ENCODE data around the gene TOB1.
A peak's percentile ranks its signal among the peaks of the same experiment; 100 is the strongest.
"Not testable (repeated sequence)": the region's sequence is repeated elsewhere in the genome, so short reads cannot be mapped to it uniquely, and the experiment has no call there.

The TOB1 gene

DNA sequence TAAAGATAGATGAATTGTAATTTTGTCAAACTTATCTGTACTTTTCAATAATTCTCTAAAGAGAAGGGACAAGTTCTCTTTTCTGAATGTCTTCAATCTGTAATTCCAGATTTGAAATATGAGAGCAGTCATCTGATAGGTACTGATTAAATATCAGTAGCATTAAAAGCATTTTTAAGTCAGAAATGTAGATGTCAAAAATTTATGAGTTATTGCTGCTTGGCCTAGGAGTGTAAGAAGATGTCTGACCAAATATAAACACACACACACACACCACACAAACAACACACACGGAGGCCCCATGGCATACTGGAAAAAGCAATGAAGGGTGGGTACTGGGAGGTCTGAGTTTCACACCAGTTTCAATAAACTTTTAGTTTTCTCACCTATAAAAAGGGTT, 2.4 kb upstream of the TOB1 start:
- DNase-seq (ENCODE audit: low read depth), result no peak

DNA sequence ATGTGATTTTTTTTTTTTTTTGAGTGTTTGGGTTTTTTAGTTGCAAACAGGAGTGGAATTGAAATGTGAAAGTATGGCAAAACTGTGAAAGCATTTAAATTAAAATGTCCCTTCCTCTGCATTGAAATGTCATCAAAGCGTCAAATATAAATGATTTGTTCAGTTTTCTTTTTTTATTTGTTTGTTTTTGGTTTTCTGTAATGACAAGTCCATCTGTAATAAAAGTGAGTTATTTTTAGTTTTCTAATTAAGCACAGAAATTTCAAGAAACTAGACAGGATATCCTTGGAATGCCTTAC, 1.9 kb upstream of the TOB1 start:
- no peak for DNase-seq (ENCODE audit: low read depth)

DNA sequence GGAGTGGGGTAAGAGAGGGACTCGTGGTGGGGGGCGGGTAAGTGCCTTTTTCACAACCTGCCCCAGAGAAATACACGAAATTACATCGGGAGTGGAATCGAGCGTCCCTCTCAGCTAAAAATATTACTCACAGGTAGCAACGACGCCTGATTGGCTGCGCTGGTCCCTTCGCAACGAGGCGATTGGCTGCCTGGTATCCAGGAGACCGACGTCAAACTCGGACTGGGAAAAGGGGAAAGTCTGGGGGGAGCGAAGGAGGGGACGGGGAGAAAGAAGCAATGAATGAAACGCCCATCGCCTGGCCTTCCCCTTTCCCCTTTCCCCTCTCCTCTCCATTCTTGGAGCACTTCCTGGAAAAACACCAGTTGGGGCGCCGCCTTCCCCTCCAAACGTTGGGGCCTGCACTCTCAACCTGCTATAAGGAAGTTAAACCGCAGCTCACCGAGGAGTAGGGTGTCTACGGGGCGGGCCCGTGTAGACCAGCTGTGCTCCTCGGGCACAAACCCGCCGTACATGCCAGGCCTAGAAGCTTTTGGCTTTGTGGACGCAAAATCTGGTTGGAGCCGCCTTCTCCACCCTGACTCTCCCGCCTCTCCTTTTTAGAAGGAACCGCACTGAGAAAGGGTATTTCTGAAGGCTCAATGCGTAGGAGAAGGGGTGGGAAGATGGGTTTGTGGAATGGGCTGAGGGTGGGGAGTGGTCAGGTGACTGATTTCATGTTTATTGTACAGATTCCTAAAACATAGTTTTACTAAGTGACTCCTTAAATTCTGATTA, 1.4 kb upstream of the TOB1 start:
- DNase-seq (ENCODE audit: low read depth), result peak; percentile 79

DNA sequence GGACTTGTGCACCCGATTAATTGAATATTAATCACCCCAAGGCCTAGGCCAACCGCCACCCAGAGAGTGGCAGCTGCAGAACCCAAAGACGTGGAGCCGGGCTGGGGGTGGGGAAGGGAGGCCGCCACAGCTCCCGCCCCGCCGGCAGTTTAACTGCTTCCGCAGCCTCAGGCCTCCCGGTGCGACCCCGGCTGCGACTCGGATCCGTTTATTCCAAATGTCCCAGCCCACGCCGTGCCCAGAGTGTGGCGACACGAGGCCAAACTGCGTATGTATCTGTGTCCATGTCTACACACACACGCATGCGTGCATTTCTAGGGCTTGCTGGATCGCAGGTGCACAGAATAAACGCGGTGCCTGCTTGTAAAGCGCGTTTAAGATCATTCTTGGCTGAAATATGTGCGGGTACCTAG, 802 bp upstream of the TOB1 start:
- no peak for DNase-seq (ENCODE audit: low read depth)

DNA sequence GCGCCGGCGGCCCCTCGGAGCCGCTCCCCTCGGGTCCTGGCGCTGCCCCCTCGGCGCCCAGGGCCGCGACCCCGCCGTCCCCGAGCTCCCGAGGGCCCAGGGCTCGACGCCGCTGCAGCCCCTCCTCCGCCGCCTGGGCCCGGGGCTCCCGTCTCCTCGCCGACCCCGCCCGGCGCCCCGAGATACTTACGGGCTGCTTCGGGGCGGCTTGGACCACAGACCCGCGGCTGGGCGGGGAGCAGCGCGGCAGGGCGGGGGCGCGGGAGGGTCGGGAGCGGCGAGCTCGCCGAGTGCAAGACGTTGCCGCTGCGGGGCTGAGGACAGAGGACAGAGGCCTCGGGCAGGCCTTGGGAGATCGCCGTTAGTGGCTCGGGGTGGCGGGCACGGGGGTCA, 290 bp downstream of the TOB1 start:
- DNase-seq (ENCODE audit: low read depth), result no peak

DNA sequence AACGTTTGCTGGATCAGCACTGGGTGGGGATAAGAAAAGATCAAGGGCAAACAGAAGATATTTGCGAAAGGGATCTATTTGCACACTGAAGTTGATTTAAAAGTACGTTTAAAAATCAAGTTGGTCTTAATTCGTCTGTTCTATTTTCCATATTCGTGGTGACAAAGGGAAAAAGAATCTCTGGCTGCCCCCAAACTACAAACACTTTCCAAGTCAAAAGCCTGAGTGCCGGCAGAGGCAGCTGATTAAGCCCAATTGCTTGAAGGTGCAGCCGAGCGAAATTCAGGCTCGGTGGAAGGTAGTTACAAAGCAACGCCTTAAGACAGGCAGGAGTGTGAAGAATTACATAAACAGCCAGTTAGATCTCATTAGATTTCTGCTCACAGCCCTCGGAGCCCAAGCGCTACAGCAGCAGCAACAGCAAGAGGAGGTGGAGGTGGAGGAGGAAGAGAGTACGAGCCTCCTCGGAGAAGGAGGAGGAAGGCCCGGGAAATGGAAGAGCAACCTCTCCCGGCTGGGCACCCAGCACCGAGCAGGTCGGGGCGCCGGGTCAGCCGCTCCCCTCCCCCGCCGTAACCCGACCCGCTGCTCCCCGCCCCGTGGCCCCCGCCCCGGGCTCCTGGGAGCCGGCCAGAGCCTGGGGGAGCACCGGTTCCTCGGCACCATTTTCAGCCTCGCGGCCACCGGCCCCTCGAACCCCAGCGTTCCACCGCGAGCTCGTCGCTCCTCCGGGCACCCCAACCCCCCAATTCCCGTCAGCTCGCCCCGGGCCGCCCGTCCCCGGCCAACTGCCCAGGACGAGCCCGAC, 890 bp downstream of the TOB1 start:
- no peak for DNase-seq (ENCODE audit: low read depth)

DNA sequence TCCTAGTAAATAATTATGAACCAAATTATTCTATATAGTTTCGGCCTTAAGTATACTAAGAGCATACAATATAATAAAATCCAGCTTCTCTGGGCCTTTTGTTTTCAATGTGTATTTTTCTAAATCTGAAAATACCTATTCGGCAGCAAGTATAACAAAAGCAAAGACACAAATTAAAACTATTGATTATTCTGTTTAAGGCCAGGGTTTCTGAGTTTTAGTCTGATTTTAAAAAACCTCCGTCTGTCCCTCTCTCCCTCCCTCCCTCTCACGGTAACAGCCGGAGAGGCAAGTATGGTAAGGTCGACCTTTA, 1.5 kb downstream of the TOB1 start:
- DNase-seq (ENCODE audit: low read depth), result no peak

DNA sequence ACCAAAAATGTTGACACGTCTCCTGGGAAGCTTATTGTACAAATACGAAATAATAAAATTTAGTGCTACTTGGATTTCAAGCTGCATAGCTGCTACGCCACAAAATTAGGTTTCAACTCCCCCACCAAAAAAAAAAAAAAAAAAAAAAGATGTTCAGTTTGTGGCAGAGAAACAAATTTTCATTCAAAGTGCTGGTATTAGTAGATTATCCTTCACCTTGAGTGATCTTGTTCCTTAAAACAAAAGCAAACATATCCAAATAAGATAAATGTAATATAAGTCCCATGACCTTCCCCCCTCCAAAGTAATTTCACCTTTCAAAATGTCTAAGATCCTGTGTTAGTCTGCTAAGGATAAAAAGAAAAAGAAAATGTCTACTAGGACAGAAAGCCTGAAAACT, 2.2 kb downstream of the TOB1 start:
- DNase-seq (ENCODE audit: low read depth), result no peak

DNA sequence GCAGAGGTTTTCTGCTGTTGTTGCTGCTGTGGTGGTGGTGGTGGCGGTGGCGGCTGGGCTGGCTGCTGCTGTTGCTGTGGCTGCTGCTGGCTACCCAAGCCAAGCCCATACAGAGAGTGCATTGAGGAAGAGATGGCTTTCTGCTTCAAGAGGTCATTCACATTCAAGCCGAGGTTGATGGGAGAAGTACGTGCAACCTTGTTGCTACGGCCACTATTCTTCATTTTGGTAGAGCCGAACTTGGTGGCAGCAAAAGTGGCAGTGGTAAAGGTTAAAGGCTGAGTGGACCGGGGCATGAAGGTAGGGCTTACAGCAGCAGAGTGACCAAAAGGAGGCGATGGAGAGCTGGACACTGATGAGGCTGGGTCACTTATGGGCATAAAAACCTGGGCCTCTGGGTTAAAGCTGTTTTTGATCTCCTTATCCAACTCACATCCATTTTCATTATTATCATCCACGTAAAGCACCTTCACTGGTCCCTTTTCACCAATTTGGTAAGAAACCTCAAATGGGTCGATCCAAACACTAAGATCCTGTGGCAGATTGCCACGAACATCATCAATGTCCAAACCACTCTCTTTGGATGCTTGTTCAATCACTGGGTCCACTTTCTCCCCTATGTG, 2.8 kb downstream of the TOB1 start:
- no peak for DNase-seq (ENCODE audit: low read depth)

DNA sequence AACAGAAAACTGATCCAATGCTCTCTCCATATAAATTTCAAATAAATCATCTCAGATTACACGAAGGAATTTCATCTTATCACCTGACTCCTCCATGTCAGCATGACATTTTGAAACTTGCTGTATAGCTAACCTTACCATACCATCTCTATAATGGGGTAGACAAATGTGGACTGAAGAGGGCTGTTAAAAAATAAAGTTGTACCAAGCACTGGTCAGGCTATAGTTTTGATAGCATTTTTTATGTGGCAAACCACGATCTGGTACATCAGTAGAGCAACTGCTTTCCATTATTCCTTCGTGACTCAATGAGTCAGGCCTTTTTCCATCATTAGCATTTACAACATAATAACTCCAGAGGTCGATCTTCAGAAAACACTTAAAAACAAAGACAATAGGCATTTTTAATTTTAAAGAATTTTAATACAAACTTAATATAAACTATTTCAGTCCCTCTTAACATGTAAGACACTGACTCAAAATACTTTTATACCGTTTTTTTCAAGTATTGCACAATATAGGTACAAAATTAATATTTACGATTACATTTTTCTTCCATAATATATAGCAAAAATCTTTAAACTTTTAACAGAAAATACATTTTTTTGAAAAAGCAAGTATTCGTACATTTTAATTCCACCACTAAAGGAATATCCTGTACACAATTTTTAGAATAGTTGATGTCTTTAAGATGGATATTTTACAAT, 4.2 kb downstream of the TOB1 start:
- no peak for DNase-seq (ENCODE audit: low read depth)

DNA sequence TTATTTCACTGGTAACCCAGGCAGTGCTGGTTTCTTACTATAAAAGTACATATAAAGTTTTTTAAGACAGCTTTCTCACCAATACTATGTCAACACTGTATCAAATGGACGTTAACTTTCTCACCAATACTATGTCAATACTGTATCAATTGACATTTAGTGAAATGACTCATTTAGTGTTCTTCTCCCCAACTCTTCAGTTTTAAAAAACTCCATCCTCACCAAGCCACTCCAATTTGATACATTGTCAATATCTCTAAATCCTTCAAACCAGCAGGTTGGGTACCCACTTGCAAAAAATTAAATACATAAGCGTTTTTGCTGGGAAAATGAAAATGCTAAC, 4.8 kb downstream of the TOB1 start:
- DNase-seq (ENCODE audit: low read depth), result no peak

DNA sequence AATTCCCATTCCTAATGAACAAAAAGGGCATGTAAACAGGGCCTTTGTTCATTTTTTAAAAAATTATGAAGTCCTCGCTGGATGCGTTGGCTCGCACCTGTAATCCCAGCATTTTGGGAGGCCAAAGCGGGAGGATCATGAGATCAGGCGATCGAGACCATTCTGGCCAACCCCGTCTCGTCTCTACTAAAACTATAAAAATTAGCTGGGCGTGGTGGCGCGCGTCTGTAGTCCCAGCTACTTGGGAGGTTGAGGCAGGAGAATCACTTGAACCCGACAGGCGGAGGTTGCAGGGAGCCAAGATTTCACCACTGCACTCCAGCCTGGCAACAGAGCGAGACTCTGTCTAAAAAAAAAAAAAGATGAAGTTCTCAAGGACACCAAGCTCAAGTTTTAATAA, 6.4 kb downstream of the TOB1 start:
- not testable (repeated sequence) for DNase-seq (ENCODE audit: low read depth)

DNA sequence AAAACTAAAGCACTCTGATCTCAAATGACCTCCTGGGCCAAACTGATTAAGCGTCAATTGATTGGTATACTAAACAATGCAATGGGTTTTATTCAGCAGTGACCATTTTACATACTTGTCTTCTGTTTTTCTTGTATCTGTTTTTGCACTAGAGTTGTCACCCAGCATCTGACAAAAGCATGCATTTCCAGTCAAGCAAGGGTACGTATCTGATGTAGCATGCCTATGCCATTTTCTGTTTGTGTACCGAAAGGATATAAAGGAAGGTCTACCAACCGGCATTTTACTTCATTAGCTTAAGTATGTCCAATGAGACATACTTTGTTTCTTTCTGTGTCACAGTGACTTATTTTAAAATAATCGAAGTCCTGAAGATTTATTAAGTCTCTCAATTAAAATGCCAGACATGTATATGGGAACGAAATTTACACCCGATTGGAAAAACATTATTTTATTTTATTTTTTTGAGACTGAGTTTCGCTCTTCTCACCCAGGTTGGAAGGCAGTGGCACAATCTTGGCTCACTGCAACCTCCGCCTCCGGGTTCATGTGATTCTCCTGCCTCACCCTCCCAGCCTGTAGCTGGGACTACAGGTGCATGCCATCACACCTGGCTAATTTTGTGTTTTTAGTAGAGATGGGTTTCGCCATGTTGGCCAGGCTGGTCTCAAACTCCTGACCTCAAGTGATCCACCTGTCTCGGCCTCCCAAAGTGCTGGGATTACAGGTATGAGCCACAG, 7.5 kb downstream of the TOB1 start:
- DNase-seq (ENCODE audit: low read depth), result no peak

DNA sequence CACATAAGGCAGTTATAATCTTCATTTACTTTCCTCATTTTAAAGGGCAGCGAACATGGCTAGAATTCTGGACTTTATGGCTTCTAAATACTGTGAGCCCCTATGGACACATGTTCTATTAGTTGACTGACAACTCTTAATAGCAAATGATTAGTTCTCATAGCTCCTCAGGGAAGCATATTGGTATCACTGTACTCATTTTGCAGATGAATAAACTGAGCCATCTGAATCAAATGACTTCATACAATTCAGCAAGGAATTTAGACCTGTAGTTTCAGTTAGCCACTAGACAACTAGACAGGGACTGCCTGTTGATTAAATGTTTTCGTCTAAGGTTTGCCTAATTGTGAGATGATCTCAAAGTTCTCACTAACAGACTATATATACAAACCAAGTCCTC, 9.7 kb downstream of the TOB1 start:
- DNase-seq (ENCODE audit: low read depth), result no peak

DNA sequence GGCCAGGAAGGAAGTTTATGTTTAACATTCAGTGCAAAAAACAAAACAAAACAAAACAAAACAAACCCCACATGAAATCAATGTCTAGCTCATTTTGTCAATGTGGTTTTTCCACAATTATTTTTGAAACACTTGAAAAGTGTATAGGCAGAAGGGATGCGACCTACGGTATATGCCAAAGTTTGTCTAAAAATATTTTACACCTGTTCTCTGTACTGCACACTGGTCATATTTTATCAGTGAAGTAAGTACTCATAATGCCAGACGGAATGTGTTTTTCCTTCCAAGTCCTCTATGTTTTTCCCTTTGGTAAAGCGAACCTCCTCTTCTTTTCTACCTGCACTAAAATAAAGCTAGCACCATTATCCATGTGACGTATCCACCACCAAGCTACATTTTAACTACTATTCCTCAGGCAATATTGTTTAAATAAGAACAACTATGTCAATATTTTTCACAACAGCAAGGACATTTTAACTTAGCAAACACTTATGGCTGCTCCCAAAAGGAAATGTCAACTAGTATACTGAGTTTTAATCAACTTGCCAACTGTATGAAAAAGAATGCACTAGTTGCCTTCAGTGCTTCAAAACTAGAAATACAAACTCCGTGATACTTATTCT, 10.3 kb downstream of the TOB1 start:
- no peak for DNase-seq (ENCODE audit: low read depth)

DNA sequence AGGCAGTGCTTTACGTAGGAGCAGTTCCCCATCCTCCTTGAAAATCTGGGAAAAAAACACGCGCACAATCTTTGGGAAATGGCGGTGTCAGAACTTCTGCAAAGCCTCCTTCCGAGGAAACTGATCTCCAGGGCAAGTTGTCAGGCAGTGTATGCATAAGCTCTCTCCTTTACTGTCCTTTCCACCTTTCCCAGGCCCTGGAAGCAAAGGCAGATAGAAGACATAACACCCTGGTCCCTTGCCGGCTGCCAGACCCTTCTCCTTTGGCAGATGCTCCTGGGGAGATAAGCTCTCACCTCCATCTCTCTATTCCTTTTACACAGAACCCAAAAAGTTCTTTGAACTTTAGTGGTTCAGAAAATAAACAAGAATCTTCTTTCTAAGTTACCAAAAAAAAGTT, 12.4 kb downstream of the TOB1 start:
- no peak for DNase-seq (ENCODE audit: low read depth)

DNA sequence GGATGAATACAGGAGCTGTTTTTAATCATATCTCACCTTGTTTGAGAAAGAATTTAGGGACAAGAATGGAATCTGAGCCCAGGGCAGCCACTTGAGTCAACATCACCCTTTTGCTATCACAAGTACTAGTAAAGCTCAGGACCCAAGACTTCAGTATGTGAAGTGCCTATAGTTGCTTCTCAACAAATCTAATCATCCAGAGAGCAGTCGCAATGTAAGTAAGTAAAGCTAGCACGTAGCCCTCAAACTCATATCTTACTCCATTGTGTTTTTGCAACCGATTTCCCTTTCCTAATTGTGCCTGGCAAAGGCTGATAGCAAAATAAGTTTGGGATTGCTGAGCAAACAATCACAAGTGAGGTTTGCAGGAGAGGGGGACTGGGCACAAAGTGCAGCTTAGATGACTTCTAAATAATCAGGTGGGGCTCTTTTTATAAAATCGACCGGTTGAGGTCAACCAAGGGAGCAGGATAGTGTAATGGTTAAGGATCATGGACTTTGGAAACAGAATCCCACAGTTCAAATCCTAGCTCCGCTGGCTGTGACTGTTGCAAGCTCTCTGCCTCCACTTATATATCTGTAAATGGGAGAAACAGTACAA, 13.0 kb downstream of the TOB1 start:
- DNase-seq (ENCODE audit: low read depth), result no peak

DNA sequence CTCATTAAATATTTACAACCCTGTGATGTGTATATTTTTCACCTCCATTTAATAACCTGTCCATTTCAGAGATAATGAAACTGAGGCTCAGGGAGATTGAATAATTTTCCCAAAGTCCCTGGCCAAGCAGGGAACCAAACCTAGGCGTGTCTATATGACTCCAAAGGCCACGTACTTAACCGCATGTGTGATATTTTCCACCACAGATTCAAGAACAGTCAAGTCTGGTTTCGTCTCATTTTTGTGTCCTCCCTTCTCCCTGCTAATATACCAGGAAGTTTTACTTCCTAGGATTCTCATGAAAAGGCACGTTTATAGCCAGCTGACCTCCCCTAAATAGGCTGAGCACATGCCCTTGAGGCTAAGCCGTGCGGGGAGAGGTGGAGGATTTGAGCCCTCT, 15.5 kb downstream of the TOB1 start:
- no peak for DNase-seq (ENCODE audit: low read depth)

DNA sequence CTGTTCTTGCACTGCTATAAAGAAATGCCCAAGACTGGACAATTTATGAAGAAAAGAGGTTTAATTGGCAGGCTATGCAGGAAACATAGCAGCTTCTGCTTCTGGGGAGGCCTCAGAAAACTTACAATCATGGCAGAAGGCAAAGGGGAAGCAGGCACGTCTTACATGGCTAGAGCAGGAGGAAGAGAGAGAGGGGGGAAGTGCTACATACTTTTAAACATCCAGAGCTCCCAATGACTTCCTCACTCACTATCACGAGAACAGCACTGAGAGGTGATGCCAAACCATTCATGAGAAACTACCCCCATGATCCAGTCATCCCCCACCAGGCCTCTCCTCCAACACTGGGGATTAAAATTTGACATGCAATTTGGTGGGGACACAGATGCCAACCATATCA, 17.4 kb downstream of the TOB1 start:
- no peak for DNase-seq (ENCODE audit: low read depth)

DNA sequence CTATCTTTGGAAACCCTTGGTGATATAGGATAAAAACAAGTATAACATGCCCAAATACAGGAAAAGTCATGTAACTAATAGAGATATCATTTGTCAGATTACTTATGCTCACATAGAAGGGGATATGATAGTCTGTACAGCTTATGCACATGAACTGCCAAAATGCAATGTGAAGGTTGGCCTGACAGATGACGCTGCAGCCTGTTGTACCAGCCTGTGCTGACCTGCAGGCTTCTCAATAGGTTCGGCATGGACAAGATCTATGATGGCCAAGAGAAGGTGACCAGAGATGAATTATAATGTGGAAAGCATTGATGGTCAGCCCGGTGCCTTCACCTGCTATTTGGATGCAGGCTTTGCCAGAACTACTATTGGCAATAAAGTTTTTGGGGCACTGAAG, 18.1 kb downstream of the TOB1 start:
- DNase-seq (ENCODE audit: low read depth), result no peak

DNA sequence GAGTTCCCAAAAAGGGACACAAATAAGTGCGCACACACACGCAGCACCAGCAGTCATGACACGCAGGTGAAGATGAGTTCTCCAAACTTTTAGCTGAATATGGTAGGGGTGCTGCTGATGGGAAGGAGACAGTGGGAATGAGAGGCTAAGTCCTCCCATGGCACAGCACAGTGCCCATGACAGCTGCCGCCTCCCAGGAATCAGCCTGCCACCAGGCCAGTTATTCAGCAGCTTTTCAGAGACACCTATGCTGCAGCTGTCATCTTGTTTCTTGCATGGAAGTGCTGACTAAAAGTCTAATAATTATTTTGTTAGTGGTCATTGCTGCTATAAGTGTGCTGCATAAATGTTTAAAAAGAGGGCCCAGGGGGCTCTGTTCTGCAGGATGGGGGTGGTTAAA, 18.6 kb downstream of the TOB1 start:
- DNase-seq (ENCODE audit: low read depth), result no peak

Measured in HS-27A (cell line).